ENCODE data around the gene EXOC4. TPM values are rescaled to one million over a fixed set of nuclear protein-coding genes. Genes with fewer than 3 reads are reported as not detected.

The EXOC4 gene
- total and polyA plus RNA-seq, 2 of the 8 experiments (the other 6 are each of a cell fraction or from before 2014, with no cell fraction given) = 27.0 to 67.3 TPM

DNA sequence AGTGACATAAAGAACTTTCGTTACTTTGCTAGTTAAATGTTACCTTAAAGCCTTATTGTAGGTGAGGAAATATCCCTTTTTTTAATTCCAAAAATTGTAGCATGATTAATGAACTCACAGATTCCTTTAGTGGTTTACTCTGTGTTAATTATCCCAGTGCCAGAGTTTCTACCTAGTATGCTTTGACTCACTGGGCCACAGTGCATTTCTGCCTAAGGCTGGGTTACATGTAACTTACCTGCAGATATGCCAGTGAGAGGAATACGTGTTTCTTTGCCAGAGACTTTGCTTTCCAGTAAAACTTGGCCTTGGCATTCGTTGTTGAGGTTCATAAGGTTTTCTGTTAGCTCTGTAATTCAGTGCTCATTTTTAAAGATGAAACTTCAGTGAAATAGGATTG, 493.4 kb downstream of the EXOC4 start (continued):
- TF ChIP-seq TBP (IDR thresholded peaks at IDR 0.05; ENCODE audit: low read depth, low read length) (no peak), CBX8 (IDR thresholded peaks at IDR 0.05; ENCODE audit: borderline replicate concordance, low read depth, low read length) (no peak)
